ENCODE results near the gene HAO2.
"Not testable (repeated sequence)": the region's sequence is repeated elsewhere in the genome, so short reads cannot be mapped to it uniquely, and the experiment has no call there.

Gene HAO2

DNA sequence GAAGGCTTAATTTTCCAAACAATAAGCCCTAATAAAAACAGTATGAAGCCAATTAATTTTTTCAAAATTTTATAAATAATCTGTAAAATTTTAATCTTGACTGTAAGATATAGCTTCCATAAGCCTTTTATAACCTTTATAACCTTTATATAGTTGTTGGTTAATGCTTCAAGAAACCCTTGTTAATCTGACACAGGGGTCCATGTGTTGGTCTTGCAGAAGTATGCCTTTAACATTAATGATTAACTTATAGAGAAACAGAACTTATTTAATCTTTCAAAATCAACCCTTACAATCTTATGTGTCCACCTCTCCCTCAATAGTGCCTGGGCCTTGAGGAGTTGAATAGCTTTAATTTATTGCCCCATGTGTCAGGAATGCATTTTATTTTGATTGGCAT is 23.2 kb upstream of the HAO2 start:
- DNase-seq (ENCODE audit: low read depth in 2 of 2): no peak

DNA sequence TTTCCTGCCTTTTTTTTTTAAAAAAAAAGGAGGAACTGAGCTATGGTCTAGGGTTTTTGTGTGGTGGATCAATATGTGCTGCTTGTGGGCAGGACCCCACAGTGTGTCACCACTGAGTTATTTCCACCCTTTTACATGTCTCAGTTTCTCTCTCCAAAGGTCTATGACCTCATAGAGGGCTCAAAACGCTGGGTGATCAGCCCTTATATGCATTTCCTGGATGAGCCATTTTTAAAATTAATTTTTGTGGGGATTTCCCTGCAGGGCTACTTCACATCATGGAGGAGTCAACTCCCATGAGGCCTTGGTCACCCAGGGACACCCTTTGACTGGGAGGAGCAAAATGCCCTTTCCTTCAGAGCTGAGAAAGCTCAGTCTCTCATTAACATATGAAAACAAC is 20.7 kb upstream of the HAO2 start:
- DNase-seq (ENCODE audit: low read depth in 2 of 2): peak in 1 of 2 donors; percentile 8

DNA sequence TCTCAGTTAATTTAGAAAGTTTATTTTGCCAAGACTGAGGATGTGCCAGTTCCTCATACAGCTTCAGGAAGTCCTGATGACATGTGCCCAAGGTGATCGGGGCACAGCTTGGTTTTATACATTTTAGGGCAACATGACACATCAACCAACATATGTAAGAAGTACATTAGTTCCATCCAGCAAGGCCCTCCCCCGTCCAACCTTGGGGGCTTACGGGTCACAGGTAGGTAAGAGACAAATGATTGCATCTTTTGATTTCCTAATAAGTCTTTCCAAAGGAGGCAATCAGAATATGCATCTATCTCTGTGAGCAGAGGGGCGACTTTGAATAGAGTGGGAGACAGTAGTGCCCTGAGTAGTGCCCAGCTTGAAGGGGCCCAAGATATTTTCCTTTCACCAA is 19.6 kb upstream of the HAO2 start:
- DNase-seq (ENCODE audit: low read depth in 2 of 2): no peak

DNA sequence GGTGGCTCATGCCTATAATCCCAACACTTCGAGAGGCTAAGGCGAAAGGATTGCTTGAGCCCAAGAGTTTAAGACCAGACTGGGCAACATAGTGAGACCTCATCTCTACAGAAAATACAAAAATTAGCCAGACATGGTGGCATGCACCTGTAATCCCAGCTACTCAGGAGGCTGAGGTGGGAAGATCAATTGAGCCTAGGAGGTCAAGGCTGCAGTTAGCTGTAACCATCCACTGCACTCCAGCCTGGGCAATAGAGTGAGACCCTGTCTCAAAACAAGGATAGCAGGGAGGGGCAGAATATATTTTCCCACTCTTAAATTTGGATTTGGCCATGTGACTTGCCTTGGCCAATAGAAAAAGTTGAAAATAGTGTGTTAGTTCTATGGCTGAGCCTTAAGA is 17.7 kb upstream of the HAO2 start:
- not testable (repeated sequence) for DNase-seq (ENCODE audit: low read depth in 2 of 2)

DNA sequence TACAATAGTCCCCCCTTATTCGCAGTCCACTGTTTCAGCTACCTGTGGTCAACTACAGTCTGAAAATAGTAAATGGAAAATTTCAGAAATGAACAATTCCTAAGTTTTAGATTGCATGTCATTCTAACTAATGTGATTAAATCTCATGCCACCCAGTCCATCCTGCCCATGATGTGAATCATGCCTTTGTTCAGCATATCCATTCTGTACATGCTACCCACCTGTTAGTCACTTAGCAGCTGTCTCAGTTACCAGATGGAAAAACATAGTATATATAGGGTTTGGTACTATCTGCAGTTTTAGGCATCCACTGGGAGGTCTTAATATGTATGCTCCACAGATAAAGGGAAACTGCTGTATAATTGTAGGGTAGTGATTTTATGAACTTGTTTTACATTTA is 16.6 kb upstream of the HAO2 start:
- no peak for DNase-seq (ENCODE audit: low read depth in 2 of 2)

DNA sequence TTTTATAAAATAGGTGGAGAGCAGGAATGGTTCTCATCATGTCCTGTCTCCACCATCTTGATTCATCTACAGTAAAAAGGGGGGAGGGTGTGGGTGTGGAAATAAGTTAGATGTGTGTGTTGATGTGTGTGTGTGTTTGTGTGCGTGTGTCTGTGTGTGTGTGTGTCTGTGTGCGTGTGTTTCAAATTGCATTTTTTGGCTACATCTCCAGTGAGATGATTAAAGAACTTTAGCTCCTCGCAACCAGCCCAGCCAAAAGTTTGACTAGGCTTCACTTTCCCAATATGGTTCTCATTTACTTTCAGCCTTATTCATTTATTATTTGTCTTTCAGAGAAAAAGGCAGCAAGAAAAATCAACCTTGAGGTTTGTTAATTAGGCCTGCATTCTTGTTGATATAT is 14.7 kb upstream of the HAO2 start:
- DNase-seq (ENCODE audit: low read depth in 2 of 2): no peak

DNA sequence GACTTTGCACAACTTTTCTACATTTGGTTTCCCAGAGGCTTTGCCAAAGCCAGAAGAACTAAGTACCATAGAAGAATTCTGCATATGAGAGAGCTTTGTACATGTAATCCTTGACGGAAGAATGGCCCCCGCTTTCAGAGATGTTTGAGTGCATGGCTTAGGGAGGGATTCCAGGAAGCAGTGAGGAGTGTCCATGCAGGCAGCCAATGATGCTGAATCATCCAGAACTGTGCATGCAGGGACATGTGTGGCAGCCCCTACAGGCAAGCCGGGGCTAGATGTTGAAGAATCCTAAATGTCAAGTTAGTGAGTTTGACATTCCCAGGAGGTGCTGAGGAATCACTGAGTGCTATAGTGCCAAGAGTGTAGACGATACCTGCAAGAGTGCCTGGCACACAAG is 9.9 kb upstream of the HAO2 start:
- DNase-seq (ENCODE audit: low read depth in 2 of 2): no peak

DNA sequence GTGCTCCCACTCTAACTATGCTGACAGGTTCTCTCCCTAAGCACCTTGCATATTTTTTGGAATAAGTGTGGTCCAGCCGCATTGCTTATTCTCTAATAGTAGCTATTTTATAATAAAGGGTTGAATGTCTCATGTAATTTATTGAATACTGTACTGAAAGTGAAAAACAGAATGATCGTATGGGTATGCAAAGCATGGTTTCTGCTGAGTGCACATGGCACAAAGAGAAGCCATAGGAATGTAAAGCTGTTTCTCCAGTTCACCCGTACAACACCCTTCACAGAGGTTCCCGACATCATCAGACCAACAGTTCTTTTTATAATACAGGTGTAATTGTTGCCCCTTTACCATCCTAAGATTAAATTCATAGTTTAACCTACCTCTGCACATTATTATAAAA is 8.9 kb upstream of the HAO2 start:
- DNase-seq (ENCODE audit: low read depth in 2 of 2): no peak

DNA sequence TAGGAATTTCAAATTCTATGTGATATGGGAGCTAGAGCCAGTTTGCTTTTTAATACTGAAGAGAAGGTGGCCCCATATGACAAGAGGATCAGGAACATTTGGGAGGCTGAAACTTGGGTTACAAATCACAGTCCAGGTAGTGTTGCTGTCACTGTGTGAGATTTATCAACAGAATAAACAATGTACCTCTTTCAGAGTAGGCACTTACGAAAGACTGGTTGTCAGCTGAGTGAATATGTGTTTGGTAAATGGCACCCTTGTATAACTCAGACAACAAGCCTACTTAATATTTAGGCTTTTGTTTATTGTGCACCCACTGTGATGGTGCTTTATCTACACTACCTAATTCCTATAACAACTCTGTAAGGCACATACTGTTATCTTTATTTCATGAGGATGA is 7.4 kb upstream of the HAO2 start:
- DNase-seq (ENCODE audit: low read depth in 2 of 2): no peak

DNA sequence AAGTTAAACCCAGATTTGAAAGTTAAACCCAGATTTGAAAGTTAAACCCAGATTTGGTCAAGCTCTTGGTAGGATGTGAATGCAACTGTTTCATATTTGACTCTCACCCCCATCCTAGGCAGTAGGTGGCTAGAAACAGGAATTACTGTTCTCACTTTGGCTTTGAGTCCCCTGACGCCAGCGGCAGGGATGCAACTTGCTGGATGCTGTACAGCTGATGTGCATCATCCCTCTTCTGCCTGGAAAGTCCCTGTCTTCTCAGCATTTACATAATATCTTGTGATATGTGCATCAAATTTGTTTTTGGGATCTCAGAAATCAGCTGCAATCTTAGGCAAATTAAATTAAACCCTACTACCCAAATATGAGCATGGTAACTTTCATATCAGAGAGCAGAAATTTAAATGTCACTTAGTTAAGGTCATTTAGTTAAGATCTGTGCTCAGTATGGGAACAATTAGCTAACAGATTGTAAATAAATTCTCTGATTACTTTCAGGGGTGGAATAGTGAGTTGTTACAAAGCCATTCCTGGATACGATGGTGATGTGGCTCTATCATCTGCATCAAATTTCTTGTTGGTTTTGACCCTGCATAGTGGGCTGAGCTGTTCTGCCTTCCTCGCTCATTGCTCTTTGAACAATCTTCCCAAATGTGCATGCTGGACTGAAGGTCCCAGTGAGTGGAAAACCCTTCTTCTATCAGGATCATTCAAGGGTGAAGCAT is 6.8 kb upstream of the HAO2 start:
- no peak for DNase-seq (ENCODE audit: low read depth in 2 of 2)

DNA sequence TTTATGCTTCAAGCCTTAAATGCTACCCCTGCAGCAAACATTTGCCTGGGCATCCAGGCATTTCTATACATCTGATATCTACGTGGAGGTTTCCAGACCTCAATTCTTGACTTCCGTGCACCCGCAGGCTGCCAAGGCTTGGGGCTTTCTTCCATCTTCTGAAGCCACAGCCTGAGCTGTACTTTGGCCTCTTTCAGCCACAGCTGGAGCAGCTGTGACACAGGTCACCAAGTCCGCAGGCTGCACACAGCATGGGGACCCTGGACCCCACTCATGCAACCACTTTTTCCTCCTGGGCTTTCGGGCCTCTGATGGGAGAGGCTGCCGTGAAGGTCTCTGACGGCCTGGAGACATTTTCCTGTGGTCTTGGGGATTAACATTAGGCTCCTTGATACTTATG is 5.4 kb upstream of the HAO2 start:
- no peak for DNase-seq (ENCODE audit: low read depth in 2 of 2)

DNA sequence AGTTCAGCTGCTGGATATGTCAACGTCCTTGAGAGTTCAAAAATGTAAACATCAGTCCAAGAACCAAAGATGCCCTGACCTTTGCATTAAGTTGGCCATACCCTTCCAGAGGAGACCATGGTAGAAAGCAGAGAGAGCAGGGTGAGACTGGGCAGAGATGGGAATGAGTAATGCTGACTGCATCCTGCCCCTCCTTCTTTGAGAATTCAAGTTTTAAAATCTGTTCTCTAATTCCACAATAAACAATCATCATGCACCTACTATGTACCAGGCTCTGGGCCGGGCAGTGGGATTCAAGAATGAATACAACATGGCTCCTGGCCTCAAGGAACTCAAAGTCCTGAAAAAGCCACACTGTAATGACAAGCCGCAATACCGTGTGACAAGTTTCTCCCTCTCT is 3.9 kb upstream of the HAO2 start:
- no peak for DNase-seq (ENCODE audit: low read depth in 2 of 2)

DNA sequence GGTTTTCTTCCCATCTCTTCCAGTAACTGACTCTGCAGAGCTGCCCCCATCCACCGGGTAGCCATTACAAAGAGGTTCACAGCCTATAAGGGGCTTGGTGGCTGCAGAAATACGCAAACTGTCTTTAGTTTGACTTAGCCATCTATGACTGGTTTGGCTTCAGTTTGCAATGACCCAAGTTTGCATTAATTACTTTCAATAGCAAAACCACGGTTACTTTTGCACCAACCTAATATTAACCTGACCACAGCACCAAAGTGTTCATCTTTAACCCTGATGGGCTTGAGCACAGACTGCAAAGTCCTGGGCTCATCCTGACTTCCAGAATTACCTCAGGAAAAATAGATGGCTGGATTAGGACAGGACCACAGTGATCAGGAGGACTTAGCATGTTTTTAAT is 2.2 kb upstream of the HAO2 start:
- DNase-seq (ENCODE audit: low read depth in 2 of 2): no peak

DNA sequence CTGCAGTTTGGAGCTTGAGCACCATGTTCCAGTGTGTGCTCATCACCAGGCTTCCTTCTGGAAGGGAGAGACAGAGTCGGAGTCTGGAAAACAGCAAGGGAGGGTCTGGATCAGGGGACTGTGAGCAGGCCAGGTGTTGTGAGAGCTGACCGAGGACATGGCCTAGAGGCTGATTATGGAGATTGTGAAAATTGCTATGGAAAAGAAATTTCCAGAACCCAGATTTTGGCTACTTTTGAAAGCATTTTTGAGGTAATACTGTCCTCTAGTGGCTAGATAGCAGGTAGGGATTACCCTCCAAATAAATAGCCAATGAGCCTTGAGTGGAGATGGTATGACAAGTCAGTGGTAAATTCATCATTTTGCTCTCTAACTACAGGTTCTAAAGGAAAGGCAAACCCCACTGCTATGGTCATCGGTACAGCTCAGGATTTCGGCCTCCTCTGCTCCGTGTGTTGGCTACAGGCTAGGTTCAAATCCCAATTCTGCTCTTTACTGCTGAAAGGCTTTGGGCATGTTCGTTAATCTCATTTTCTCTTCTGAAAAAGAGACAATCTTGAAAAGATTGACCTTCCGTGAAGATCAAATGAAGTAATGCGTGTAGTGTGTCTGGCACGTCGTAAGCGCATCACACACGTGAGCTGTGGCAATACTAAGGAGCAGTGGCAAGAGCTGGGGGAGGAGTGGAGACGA is 1.0 kb upstream of the HAO2 start:
- no peak for DNase-seq (ENCODE audit: low read depth in 2 of 2)

DNA sequence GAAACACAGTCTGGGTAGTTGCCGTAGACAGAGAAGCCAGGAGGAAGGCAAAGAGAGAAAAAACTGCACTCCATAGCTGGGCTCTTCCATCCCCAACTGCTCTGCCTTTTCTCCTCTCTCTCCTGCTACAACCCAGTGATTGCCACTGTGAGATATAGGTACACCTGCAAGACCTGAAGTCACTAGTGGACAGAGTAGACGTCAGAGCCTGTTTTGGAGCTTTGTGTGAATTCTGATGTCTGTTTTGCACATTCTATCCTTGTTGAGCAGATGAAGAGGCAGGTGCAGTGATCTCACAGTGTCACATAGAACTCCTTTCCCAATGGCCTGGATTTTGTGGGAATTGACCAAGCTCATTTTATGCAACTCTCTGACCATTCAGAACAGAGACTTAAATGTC is 2.2 kb downstream of the HAO2 start:
- no peak for DNase-seq (ENCODE audit: low read depth in 2 of 2)

DNA sequence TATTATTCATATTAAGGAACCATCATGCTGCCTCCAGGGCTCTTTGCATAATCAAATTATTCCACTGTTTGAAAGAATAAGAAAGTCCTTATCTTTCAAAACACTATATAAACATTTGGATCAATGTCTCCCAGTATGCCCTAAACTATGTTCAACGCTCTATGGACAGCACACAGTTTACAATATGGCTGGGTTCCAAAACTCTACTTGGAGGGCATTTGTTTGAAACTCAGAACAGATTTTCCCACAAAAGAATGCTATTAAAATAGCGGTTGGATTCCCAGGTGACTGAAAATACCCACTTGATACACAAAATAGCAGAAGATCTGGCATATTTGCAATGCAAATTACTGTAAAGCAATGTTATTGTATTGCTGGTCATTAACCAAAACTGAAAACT is 3.2 kb downstream of the HAO2 start:
- no peak for DNase-seq (ENCODE audit: low read depth in 2 of 2)

DNA sequence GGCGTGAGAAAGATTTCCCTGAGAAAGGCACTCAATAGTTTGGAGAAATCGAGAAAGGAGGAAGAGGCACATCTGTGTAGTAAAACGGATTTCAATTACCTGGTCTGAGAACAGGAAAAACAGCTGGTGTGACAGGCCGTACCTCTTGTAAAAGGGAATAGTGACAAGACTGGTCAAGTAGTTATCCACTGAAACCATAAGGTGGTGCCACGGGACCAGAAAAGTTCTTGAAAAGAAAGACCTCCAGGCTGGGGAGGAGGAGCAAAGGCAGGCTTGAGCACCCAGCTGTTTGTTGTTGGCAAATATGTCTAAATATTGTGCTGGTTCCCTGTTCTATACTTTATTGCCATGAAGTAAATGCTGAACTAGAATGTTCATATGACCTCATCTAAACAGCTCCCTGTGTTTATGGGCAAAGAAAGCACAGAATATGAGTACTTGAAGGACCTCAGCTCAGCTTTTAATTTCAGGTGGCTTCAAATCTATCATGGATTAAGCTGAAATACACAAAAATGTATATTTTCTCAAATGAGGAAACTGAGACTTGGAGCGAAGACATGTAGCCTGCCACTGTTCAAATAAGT is 4.0 kb downstream of the HAO2 start:
- DNase-seq (ENCODE audit: low read depth in 2 of 2): no peak

DNA sequence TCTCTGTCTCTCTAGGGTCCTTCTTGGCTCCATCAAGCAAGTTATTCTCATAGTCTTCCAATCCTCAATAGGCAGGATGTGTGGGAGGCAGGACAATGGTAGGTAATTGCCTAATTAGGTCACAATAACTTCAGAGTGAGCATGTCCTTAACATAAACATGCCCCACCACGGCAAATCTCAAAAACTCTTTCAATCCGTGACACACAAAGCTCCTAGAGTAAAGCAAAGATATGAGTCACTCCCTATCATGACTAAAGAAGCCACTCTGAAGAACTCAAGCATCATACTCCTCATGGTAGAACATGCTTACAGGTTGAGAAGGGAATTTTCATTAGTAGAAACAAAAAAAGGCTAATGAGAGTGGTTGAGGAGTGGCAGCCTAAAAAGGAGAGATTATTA is 4.9 kb downstream of the HAO2 start:
- DNase-seq (ENCODE audit: low read depth in 2 of 2): no peak

DNA sequence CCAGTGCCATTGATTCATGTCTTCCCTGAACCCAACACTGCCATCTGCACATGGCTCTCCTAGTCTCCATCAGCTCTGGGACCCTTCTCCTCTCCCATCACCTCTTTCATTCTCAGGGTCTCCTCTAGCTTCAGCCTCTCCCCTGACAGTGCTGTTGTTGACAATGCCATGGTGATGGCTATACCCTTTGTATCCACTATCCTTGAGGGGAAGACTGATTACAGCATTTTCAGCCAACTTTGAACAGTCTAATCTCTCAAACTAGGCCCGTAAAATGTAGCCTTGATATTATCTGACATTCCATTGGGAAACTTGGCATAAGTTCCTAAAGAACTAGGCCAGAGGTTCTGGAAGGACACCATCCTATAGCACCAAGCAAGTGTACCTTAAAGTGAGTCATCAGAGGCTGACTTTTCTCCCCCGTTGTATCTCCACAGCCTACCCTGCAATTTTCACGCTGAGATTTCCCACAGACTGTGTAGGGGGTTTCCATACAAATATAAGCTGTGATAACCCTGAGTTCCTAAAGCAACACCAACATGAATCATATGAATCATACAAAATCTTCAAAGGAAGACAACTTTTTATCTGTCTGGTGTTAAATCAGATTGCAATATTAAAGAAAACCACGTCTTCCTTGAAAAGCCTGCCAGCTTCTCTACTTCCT is 5.8 kb downstream of the HAO2 start:
- DNase-seq (ENCODE audit: low read depth in 2 of 2): no peak

DNA sequence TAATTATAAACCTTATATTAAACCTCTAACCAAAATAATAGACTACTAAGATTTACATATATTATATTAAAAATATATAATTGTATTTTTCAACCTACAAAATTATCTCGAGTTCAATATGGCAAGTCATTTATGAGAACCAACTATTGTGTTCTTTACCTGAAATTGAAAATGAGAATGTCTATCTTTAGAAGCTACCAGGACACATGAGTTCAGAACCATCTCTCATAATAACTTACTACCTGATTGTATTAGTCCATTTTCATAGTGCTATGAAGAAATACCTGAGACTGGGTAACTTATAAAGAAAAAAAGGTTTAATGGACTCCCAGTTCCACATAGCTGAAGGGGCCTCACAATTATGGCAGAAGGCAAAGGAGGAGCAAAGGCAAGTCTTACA is 6.8 kb downstream of the HAO2 start:
- no peak for DNase-seq (ENCODE audit: low read depth in 2 of 2)

DNA sequence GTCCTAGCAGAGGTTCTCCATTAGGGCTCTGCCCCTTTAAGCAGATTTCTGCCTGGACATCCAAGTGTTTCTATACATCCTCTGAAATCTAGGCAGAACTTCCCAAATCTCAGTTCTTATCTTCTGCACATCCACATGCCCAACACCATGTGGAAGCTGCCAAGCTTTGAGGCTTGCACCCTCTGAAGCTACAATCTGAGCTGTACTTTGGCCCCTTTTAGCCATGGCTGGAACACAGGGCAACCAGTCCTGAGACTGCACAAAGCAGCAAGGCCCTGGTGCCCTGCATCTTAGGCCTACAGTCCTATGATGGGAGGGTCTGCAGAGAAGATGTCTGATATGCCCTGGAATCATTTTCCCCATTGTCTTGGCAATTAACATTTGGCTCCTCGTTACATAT is 8.0 kb downstream of the HAO2 start:
- DNase-seq (ENCODE audit: low read depth in 2 of 2): no peak

DNA sequence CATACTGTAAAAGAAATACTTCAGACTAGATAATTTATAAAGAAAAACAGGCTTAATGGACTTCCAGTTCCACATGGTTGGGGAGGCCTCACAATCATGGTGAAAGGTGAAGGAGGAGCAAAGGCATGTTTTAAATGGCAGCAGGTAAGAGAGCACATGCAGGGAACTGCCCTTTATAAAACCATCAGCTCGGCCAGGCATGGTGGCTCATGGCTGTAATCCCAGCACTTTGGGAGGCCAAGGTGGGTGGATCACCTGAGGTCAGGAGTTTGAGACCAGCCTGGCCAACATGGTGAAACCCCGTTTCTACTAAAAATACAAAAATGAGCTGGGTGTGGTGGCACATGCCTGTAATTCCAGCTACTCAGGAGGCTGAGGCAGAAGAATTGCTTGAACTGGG is 9.0 kb downstream of the HAO2 start:
- DNase-seq (ENCODE audit: low read depth in 2 of 2): not testable (repeated sequence)

DNA sequence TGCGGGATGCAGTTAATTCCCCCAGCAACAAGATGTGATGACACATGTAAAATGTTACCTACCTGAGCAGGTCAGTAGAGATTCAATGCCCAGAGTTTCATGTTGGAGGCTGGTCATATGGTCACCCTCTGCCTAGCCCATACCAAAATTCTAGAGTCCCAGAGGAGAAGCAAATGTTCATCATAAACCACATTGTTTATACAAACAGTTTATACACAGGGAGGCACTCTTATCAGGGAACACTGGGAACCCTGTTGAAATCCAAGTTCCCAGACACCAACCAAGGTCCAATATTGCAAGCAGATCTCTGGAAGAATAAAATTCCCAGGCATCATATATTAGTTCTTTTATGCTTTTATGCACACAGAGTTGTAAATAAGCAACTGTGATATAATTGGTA is 10.5 kb downstream of the HAO2 start:
- no peak for DNase-seq (ENCODE audit: low read depth in 2 of 2)
